H9 (cell line): ENCODE results near the gene ACOXL. TPM values are rescaled to one million over a fixed set of nuclear protein-coding genes. Genes with fewer than 3 reads are reported as not detected.

Experiments used
- DNase-seq: peaks from one replicate; pipeline ENCODE4 v3.0.0-alpha.2; 2017
- H2AFZ ChIP-seq: one replicate; pipeline ENCODE4 v1.6.1; 2013; ENCODE audit warnings: mild to moderate bottlenecking, low read length, control low read depth, moderate library complexity
- H2AK5ac ChIP-seq: 2 replicates; pipeline ENCODE4 v1.6.1; 2013; ENCODE audit warnings: low read length, control low read depth, mixed read lengths; ENCODE audit not compliant: insufficient read length
- H2BK120ac ChIP-seq: one replicate; pipeline ENCODE4 v1.6.1; 2013; ENCODE audit warnings: low read depth, mild to moderate bottlenecking, low read length, control low read depth, inconsistent platforms; ENCODE audit not compliant: poor library complexity, severe bottlenecking
- H2BK12ac ChIP-seq: 2 replicates; pipeline ENCODE4 v1.6.1; 2013; ENCODE audit warnings: low read length, control low read depth, mixed read lengths, low read depth; ENCODE audit not compliant: insufficient read length
- H2BK15ac ChIP-seq: 2 replicates; pipeline ENCODE4 v1.6.1; 2013; ENCODE audit warnings: low read depth, low read length, control low read depth
- H2BK20ac ChIP-seq: one replicate; pipeline ENCODE4 v1.6.1; 2013; ENCODE audit warnings: low read depth, mild to moderate bottlenecking, low read length, control low read depth, inconsistent platforms; ENCODE audit not compliant: poor library complexity, severe bottlenecking
- H2BK5ac ChIP-seq: 2 replicates; pipeline ENCODE4 v1.6.1; 2013; ENCODE audit warnings: low read length, control low read depth, mixed read lengths; ENCODE audit not compliant: insufficient read length
- H3K14ac ChIP-seq: 2 replicates; pipeline ENCODE4 v1.6.1; 2013; ENCODE audit warnings: low read length, control low read depth; ENCODE audit not compliant: insufficient read depth
- H3K18ac ChIP-seq: 2 replicates; pipeline ENCODE4 v1.6.1; 2013; ENCODE audit warnings: low read depth, mild to moderate bottlenecking, mixed read lengths, low read length, control low read depth; ENCODE audit not compliant: insufficient read length
- H3K23ac ChIP-seq: 2 replicates; pipeline ENCODE4 v1.6.1; 2013; ENCODE audit warnings: low read length, control low read depth, mixed read lengths, low read depth; ENCODE audit not compliant: insufficient read length
- H3K23me2 ChIP-seq: 2 replicates; pipeline ENCODE4 v1.6.1; 2013; ENCODE audit warnings: low read depth, mild to moderate bottlenecking, mixed read lengths, low read length, control low read depth; ENCODE audit not compliant: insufficient read length, poor library complexity, severe bottlenecking
- H3K27ac ChIP-seq: 2 replicates; pipeline ENCODE4 v1.5.1; 2013; ENCODE audit warnings: low read length, control low read depth, mixed read lengths, low read depth; ENCODE audit not compliant: insufficient read length
- H3K27me3 ChIP-seq: 2 replicates; pipeline ENCODE4 v1.6.1; 2013; ENCODE audit warnings: low read length, control low read depth, inconsistent platforms; ENCODE audit not compliant: insufficient read depth
- H3K4ac ChIP-seq: 2 replicates; pipeline ENCODE4 v1.6.1; 2013; ENCODE audit warnings: low read depth, mild to moderate bottlenecking, control low read depth, inconsistent platforms, low read length, moderate library complexity
- H3K4me1 ChIP-seq: 2 replicates; pipeline ENCODE4 v1.6.1; 2013; ENCODE audit warnings: low read length, control low read depth, inconsistent platforms; ENCODE audit not compliant: insufficient read depth
- H3K4me2 ChIP-seq: 2 replicates; pipeline ENCODE4 v1.6.1; 2013; ENCODE audit warnings: low read length, control low read depth, mixed read lengths; ENCODE audit not compliant: insufficient read length, insufficient read depth
- H3K56ac ChIP-seq: 2 replicates; pipeline ENCODE4 v1.6.1; 2013; ENCODE audit warnings: low read depth, mild to moderate bottlenecking, mixed read lengths, low read length, control low read depth; ENCODE audit not compliant: insufficient read length
- H3K79me1 ChIP-seq: 2 replicates; pipeline ENCODE4 v1.6.1; 2013; ENCODE audit warnings: low read depth, mild to moderate bottlenecking, moderate library complexity, low read length, control low read depth, inconsistent platforms; ENCODE audit not compliant: insufficient read depth, poor library complexity, severe bottlenecking
- H3K79me2 ChIP-seq: 2 replicates; pipeline ENCODE4 v1.6.1; 2013; ENCODE audit warnings: low read length, control low read depth, inconsistent platforms; ENCODE audit not compliant: insufficient read depth
- H3K9ac ChIP-seq: 2 replicates; pipeline ENCODE4 v1.6.1; 2013; ENCODE audit warnings: low read length, control low read depth, mixed read lengths; ENCODE audit not compliant: insufficient read length; ENCODE audit errors: extremely low read depth
- H3K9me3 ChIP-seq: one replicate; pipeline ENCODE4 v1.6.1; 2013; ENCODE audit warnings: low read depth, low read length, inconsistent platforms; ENCODE audit not compliant: control insufficient read depth
- H3T11ph ChIP-seq: one replicate; pipeline ENCODE4 v1.6.1; 2013; ENCODE audit warnings: mild to moderate bottlenecking, low read length, control low read depth, inconsistent platforms
- H4K20me1 ChIP-seq: one replicate; pipeline ENCODE4 v1.6.1; 2013; ENCODE audit not compliant: control insufficient read depth, insufficient read length, insufficient read depth
- H4K5ac ChIP-seq: 2 replicates; pipeline ENCODE4 v1.6.1; 2013; ENCODE audit warnings: low read depth, mild to moderate bottlenecking, mixed read lengths, low read length, control low read depth; ENCODE audit not compliant: insufficient read length
- H4K8ac ChIP-seq: replicated peaks from 2 replicates; pipeline ENCODE4 v1.6.1; 2013; ENCODE audit warnings: low read length, control low read depth, mixed read lengths, low read depth; ENCODE audit not compliant: insufficient read length
- H4K91ac ChIP-seq: 2 replicates; pipeline ENCODE4 v1.6.1; 2013; ENCODE audit warnings: low read depth, mild to moderate bottlenecking, moderate library complexity, mixed read lengths, low read length, control low read depth; ENCODE audit not compliant: insufficient read length
- H3K27ac Mint-ChIP-seq, 3 experiments: 2 replicates in 2 of 3; 3 replicates in 1 of 3; pipeline ENCODE4 v1.8.0; 2020 to 2021; ENCODE audit warnings: mixed read lengths in 3 of 3, mild to moderate bottlenecking in 1 of 3, moderate library complexity in 1 of 3
- H3K27me3 Mint-ChIP-seq: 2 replicates; pipeline ENCODE4 v1.8.0; 2021; ENCODE audit warnings: low read depth, mild to moderate bottlenecking, moderate library complexity, mixed read lengths
- H3K36me3 Mint-ChIP-seq, 3 experiments: 2 replicates in 2 of 3; 3 replicates in 1 of 3; pipeline ENCODE4 v1.8.0; 2020 to 2021; ENCODE audit warnings: low read depth in 3 of 3, mixed read lengths in 3 of 3; ENCODE audit not compliant: insufficient read depth in 1 of 3
- H3K4me1 Mint-ChIP-seq, 2 experiments: 2 replicates each; pipeline ENCODE4 v1.8.0; 2020; ENCODE audit warnings: mixed read lengths in 2 of 2
- H3K4me3 Mint-ChIP-seq, 2 experiments: 2 replicates in 1 of 2; 3 replicates in 1 of 2; pipeline ENCODE4 v1.8.0; 2020 to 2021; ENCODE audit warnings: mild to moderate bottlenecking in 2 of 2, mixed read lengths in 2 of 2, moderate library complexity in 1 of 2
- H3K9me3 Mint-ChIP-seq, 2 experiments: 2 replicates in 1 of 2; 3 replicates in 1 of 2; pipeline ENCODE4 v1.8.0; 2020; ENCODE audit warnings: mild to moderate bottlenecking in 2 of 2, mixed read lengths in 2 of 2, moderate library complexity in 1 of 2
- WGBS: extraction: QIAGEN DNeasy Blood & Tissue Kit; methylation state at CpG from one replicate; pipeline ENCODE4 v1.1.7; 2013; ENCODE audit warnings: missing lambda C conversion rate, low lambda C conversion rate, mixed read lengths; ENCODE audit not compliant: insufficient read length; ENCODE audit errors: extremely low coverage; 5-methylcytosine and 5-hydroxymethylcytosine counted together
- total RNA-seq: library from RNA; stranded (reverse); gene quantifications from 2 replicates; pipeline ENCODE4 v1.2.1, GENCODE V29; 2021
- TF ChIP-seq, protein P1 (sequence below): fragments of 200-600 bp; sonication (generic); conservative IDR thresholded peaks from 3 replicates; pipeline ENCODE4 v1.8.0; 2021; ENCODE audit warnings: antibody characterized with exemption, mild to moderate bottlenecking

ACOXL gene
- total RNA-seq, 1 experiment from 2014 or later, result 37.6 TPM

DNA sequence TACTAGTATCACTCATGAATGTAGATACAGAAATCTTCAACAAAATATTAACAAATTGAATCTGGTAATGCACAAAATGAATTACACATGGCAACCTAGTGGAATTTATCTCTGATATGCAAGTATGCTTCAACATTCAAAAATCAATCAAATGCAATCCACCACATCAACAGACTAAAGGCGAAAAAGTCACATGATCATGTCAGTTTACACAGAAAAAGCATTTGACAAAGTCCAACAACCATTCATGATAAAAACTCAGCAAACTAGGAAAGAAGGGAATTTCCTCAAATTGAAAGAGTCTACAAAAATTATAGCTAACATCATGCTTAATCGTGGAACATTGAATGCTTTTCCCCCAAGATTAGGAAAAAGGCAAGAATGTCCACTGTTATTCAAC is 237.8 kb downstream of the ACOXL start:
- Histone ChIP-seq H3K56ac (no peak overlapping the region), H4K91ac (no peak overlapping the region), H4K20me1 (no peaks in the 10 kb centered on the region), H3K4me2 (no peak overlapping the region), H4K8ac (no peak overlapping the region), H3K79me2 (no peaks in the 10 kb centered on the region), H3K9ac (no peak overlapping the region), H3K4ac (no peak overlapping the region), H2AK5ac (no peak overlapping the region), H2BK20ac (no peak overlapping the region), H3K79me1 (no peaks in the 10 kb centered on the region), H3K18ac (no peak overlapping the region), H2BK5ac (no peak overlapping the region), H2BK15ac (no peak overlapping the region), H3K27ac (no peak overlapping the region), H3K4me1 (no peaks in the 10 kb centered on the region; the same call in 1 of the 2 replicates), H3K23me2 (no peaks in the 10 kb centered on the region), H2AFZ (no peak overlapping the region), H3K27me3 (no peaks in the 10 kb centered on the region), H2BK12ac (no peak overlapping the region), H3T11ph (no peak overlapping the region), H4K5ac (no peak overlapping the region), H3K14ac (no peak overlapping the region), H3K23ac (no peak overlapping the region), H3K9me3 (no peaks in the 10 kb centered on the region), H2BK120ac (no peak overlapping the region)
- Mint-ChIP-seq H3K4me3 (no peak overlapping the region), H3K9me3 (peaks cover 13 to 14% of the 10 kb centered on the region in 2 experiments), H3K36me3 (peaks cover 10 to 39% (median 25%) of the 10 kb centered on the region in 3 experiments), H3K27ac (no peak overlapping the region), H3K4me1 (0 out of 4 replicates have a peak, but pooled peaks cover 0 to 4% of the 10 kb centered on the region in 2 experiments), H3K27me3 (no peaks in the 10 kb centered on the region)
- TF ChIP-seq, protein P1, sequence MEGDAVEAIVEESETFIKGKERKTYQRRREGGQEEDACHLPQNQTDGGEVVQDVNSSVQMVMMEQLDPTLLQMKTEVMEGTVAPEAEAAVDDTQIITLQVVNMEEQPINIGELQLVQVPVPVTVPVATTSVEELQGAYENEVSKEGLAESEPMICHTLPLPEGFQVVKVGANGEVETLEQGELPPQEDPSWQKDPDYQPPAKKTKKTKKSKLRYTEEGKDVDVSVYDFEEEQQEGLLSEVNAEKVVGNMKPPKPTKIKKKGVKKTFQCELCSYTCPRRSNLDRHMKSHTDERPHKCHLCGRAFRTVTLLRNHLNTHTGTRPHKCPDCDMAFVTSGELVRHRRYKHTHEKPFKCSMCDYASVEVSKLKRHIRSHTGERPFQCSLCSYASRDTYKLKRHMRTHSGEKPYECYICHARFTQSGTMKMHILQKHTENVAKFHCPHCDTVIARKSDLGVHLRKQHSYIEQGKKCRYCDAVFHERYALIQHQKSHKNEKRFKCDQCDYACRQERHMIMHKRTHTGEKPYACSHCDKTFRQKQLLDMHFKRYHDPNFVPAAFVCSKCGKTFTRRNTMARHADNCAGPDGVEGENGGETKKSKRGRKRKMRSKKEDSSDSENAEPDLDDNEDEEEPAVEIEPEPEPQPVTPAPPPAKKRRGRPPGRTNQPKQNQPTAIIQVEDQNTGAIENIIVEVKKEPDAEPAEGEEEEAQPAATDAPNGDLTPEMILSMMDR, result no peak
- WGBS, result no CpG with 5 or more reads among the region's 2 CpGs
- DNase-seq, result no peak
